NCI-H82 (cell line): ENCODE measurements around the gene S100PBP.
"Not testable (repeated sequence)": the region's sequence is repeated elsewhere in the genome, so short reads cannot be mapped to it uniquely, and the experiment has no call there.

Experiments used
- DNase-seq: peaks from one replicate; lab custom pipeline; 2025; lab: John Stamatoyannopoulos, UW

Gene S100PBP

DNA sequence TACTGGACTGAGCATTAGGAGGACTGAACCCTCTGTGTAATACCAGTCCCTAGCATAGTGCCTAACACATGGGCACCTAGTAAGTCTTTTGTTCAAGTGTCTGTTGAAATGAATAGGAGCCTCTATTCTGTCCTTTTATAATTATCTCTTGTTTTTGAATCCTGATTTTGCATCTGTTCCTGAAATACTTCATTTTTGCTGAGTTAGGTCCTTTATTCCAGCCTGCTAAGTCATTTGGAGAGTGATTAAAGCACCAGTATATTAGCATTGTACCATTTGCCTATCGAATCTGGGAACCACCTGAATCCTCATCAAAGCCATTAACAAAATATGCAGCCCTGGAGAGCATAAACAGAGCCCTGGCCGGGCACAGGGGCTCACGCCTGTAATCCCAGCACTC is 32.6 kb upstream of the S100PBP start:
- DNase-seq = no peak

DNA sequence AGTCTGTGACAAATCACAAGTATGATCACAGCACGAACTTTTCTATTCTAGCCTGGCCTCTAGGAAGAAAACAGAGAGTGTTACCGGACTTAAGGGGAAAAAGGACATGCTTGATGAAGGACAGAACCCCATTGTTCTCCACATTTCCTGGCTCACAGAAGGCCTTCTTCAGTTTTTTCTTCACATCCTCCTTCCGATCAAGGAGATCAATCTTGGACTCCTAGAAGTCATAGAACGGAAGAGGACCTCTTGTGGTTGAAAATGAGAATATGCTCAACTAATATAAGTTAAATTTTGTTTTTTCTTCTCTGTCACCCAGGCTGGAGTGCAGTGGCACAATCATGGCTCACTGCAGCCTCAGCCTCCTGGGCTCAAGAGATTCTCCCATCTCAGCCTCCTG is 30.6 kb upstream of the S100PBP start:
- DNase-seq = peak; percentile 27

DNA sequence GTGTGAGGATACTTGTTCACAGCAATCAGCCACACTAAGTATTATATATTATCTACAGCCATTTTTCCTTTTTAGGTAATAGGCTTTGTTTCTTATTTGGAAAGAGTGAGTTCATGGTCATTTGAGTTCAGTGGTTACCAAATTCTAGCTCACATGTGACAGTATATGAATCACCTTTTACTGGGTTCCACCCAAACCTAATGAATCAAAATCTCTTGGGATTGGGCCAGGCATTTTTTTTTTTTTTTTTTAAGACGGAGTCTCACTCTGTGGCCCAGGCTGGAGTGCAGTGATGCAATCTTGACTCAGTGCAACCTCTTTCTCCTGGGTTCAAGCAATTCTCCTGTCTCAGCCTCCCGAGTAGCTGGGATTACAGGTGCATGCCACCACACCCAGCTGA is 28.1 kb upstream of the S100PBP start:
- not testable (repeated sequence) for DNase-seq

DNA sequence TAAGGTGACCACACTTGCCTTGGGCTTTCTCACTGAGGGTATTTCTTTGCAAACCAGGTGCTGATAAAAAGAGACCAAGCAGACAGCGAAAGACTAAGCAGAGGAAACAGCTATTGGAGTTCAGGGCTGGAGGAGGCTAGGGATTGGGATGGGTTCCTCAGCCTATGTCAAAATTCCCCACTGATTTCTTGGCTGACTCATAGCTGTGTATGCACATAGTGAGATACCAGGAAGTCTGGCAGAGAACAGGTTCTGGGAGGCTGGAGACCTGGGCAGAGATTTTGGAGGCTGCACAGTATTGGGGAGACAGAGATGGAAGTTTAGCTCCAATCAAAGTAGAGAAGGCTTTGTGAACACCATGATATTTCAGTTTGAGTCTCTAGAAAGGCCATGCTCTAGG is 25.6 kb upstream of the S100PBP start:
- DNase-seq = no peak

DNA sequence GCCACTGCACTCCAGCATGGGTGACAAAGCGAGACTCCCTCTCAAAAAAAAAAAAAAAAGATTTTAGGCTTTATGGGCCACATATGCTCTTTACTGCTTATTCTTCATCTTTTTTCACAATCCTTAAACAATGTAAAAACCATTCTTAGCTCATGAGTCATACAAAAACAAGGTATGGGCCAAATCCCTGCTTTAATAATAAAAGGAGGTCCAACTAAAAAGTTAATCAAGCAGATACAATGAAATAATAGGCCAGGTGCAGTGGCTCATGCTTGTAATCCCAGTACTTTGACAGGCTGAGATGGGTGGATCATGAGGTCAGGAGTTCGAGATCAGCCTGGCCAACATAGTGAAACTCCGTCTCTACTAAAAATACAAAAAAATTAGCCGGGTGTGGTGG is 21.7 kb upstream of the S100PBP start:
- DNase-seq = not testable (repeated sequence)

DNA sequence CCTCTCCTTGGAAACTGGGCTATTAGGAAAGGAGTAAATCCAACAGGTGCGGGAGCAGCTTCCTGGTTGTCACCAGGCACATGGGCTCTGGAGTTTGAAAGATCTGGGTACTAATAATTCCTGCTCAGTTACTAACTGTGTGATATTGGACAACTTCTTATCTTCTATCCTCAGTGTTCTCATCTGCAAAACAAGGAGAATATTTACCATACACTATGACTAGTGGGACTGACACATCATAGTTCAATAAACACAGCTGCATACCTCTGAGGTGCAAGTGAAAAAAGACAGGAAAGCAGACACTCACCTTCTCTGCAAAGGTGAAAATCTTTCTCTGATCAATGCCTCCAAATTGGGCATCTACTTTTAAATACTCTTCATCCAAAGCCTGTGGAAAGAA is 20.0 kb upstream of the S100PBP start:
- no peak for DNase-seq

DNA sequence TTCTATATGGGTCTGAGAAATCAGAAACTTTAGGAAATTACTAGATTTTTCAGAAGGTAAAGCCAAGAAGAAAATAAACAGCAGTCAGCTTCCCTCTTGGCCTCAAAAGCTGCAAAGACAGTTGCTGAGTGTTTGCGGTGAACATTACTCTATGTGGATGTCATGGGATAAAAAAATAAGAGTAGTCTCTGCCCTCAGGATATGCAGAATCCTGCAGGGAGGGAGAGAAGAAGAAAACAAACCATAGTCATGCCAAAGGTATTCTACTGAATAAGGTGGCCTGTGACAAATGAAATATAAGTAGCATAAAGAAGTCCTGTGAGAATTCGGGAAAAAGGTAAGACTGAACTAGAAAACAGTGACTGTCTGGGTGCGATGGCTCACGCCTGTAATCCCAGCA is 19.3 kb upstream of the S100PBP start:
- no peak for DNase-seq

DNA sequence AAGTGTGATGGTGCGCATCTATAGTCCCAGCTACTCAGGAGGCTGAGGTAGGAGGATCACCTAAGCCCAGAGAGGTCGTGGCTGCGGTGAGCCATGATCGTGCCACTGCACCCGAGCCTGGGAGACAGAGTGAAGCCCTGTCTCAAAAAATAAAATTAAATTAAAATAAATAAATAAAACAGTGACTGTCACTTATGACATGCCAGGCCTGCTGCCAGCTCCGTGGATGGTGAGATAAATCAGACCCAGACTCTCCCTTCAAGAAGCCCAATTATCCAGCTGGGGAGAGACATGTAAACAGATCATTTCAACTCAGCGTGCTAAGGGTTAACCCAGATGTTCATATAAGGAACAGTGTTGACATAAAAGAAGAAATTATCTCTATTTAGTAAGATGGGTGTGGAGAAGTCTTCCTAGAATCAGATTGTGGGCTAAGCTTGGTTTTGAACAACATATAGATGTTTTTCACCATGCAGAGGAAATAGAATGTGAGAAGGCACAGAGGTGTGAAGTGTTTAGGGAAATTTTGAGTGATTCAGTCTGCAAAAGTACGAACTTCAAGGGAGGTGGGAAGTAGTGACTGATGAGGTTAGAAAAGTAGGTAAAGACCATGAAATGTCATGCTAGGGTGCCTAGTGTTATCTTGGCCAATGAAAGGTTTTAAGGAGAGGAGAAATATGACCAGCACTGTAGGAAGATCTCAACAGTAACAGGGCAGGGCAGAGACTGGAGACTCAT is 18.6 kb upstream of the S100PBP start:
- no peak for DNase-seq

DNA sequence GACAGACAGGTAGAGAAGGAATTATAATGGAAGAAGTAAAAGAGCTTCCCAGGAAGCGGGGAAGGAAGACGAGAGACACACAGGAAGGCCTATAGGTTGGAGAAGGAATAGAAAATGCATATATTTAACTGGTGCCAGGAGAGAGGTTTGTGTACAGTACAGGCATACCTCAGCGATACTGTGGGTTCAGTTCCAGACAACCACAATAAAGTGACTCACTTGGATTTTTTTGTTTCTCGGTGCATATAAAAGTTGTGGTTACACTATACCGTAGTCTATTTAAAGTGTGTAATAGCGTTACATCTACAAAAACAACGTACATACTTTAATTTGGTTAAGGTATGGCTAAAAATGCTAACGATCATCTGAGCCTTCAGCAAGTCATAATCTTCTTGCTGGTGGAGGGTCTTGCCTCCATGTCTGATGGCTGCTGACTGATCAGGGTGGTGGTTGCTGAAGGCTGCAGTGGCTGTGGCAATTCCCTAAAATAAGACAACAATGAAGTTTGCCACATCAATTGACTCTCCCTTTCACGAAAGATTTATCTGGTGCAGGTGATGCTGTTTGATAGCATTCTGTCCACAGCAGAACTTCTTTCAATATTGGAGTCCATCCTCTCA is 16.2 kb upstream of the S100PBP start:
- no peak for DNase-seq

DNA sequence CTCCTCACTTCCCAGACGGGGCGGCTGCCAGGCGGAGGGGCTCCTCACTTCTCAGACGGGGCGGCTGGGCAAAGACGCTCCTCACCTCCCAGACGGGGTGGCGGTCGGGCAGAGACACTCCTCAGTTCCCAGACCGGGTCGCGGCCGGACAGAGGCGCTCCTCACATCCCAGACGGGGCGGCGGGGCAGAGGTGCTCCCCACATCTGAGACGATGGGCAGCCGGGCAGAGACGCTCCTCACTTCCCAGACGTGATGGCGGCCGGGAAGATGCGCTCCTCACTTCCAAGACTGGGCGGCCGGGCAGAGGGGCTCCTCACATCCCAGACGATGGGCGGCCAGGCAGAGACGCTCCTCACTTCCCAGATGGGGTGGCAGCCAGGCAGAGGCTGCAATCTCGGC is 13.0 kb upstream of the S100PBP start:
- not testable (repeated sequence) for DNase-seq

DNA sequence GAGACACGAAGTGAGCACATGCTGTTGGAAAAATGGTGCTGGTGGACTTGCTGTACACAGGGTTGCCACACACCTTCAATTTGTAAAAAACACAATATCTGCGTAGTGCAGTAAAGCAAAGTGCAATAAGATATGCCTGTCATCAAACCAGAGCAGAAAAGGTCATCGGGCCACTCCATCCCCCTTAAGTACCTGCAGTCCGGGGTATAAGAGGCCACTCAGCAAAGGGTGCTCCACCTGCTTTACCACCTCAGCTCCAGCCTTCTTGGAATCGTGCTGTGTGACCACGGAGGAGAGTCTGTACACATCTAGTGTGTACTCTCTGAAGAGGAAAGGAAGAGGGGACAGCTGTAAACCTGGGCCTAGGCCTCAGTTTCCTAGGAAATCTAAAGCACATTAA is 11.2 kb upstream of the S100PBP start:
- DNase-seq = no peak

DNA sequence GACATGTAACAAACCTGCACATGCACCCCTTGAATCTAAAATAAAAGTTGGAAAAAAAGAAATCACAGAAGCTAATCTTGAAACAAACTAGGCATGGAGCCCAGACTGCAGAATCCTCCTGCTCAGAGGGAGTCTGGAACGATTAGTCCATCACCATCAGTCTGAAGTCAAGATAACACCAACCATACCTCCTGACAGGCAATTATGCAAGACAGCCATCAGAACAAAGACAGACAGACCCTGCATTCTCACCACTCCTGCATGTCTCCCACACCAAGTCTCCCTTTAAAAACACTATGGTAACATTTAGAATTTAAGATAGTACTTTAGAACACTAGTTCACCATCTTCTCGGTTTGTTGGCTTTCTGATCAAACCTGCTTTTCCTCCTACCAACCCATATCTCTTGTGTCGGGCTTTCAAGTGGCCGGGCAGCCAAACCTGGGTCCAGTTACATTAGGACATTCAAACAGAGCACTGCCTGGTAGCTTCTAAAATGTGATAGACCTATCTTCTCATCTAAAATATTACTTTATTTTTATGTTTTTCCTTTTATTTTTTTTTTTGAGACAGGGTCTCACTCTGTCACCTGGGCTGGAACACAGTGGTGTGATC is 10.4 kb upstream of the S100PBP start:
- DNase-seq = no peak

DNA sequence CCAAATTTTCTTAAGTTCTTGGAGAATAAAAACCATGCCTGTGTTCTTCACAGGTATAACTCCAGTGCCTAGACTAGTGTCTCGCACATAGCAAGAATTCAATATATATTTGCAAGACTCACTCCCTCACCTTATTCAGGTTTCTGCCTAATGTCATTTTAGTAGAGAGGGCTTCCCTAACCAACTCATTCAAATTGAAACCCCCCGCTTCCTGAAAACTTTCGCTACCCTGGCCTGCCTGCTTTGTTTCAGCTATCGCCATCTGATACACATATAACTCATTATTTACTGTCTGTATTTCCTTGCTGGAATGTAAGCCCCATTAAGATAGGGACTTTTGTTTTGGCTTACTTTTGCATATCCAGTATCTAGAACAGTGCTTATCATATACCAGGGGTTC is 8.9 kb upstream of the S100PBP start:
- no peak for DNase-seq

DNA sequence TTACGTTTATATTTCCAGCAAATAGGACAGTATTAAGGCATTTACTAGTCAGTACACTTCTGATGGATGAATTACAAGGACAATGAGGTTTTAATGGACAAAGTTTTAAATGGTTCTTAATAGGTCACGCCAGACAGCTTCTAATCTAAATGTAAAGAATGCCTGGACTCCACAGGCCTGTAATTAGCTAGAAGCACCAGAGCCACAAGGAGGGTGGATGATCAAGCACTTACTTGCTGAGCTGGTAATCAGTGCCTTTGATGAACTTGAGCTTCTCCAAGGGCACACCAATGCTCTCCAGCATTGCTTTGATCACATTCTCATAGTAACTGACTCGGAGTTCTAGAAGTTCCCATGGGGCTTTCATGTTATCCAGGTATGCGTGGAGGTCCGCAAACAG is 7.1 kb upstream of the S100PBP start:
- no peak for DNase-seq

DNA sequence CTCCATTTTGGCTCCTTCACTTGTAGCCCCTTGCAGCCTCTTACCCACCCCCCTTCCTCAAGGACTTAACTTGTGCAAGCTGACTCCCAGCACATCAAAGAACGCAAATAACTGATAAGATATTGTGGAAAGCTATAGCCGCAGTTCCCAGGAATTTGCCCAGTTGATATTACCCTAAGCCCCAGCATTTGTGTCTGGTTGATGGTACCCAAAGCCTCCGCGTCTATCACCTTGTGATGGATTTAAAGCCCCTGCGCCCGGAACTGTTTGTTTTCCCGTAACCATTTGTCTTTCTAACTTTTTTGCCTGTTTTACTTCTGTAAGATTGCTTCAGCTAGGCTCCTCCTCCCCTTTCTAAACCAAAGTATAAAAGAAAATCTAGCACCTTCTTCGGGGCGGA is 6.2 kb upstream of the S100PBP start:
- no peak for DNase-seq

DNA sequence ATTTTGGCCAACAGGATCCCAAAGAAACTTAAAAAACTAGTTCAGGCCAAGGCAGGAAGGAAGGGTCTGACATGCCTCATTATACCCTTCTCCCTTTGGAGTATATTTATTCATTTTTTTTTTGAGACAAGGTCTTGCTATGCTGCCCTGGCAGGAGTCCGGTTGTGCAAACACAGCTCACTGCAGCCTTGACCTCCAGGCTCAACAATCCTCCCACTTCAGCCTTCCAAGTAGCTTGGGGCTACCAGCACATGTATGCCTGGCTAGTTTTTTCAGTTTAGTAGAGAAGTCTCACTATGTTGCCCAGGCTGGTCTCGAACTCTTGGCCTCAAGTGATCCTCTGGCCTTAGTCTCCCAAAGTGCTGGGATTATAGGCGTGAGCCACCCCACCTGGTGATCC is 5.5 kb upstream of the S100PBP start:
- no peak for DNase-seq

DNA sequence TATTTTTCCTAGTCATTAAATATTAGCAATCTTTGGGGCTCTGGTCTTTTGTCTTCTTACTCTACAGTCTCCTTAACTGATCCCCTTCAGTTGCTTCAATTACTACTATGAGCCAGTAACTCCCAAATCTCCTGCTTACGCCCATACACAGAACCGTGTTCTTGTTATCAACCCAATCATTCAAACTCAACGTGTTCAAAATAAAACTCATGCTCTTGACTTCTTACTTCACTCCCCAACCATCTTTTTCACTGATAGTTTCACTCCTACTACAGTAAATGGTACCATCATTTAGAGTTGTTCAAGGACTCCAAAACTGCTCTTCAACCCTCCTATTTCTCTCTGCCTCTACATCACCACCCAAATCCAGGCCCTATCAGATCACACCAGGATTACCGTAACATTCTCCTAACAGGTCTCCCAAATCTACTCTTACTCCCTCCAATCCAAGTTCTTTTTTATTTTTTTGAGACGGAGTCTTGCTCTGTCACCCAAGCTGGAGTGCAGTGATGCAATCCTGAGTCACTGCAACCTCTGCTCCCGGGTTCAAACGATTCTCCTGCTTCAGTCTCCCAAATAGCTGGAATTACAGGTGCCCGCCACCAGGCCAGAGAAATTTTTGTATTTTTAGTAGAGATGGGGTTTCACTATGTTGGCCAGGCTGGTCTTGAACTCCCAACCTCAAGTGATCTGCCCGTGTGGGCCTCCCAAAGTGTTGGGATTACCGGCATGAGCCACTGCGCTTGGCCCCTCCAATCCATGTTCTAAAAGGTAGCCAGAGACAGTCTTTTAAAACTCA is 3.3 kb upstream of the S100PBP start:
- DNase-seq = no peak

DNA sequence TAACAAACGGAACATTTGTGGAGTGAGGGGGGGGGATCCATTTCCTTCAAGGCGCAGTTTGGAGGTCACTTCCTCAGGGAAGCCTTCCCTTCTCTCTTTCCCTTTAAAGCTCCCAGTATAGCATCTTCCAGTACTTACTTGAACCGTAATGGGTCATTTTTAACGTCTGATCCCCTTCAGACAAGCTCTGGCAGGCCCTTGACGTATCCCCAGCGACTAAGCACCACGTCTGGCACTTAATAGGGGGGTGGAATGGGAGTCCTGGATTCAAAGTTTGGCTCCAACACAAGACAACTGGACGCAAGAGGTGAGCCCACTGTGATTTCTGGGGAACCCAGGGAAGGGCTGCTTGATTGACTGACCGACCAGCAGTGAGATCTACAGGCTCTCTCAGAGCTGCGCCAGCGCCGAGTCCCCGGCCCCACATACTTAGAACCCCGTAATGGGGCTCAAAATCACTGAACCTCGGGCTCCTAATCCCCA is 736 bp upstream of the S100PBP start:
- peak; percentile 63 for DNase-seq

DNA sequence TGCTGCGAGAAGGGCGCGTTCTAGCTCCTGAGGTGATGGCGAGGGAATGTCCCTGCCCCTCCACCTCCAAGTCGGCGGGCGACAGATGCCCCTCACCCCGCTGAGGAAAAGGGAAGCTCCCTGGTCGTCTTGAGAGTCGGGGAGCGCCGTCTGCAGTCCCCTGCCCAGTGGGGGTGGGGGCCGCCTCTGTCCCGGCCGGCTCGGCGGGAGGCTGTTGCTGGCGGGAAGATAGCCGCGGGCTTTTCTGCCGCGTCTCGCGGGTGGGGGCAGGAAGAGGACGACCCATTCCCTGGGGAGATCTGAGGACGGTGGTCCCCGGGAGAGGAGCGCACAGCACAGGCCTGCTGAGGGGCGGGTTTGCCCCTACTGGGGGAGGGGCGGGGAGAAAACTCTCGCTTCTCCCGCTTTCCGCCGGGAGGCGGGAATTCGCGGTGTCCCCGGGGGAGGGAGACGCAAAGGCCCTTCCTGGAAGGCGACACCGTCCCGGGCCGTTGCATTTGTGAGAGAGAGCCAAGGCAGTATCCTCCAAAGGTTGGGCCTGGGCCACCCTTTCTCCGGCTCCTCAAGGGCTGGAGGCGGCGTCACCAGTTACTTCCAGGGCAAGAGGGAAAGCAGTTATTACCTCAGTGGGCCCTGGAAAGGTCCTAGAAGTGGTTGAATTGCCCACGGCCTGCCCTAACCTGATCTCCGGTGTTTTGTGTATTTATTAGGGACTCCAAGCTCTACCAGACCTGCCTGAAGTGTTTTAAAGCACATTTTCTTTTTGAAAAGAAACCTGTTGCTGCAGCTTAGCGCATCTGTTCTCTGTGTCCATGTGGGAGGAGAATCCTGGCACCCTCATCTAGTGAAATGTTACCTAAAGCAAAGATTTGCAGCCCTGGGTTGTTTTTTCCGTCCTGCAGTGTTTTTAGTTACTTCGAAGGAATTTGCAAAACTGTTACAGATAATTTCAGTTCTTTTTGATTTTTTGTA is 648 bp downstream of the S100PBP start:
- DNase-seq = peak; percentile 90

DNA sequence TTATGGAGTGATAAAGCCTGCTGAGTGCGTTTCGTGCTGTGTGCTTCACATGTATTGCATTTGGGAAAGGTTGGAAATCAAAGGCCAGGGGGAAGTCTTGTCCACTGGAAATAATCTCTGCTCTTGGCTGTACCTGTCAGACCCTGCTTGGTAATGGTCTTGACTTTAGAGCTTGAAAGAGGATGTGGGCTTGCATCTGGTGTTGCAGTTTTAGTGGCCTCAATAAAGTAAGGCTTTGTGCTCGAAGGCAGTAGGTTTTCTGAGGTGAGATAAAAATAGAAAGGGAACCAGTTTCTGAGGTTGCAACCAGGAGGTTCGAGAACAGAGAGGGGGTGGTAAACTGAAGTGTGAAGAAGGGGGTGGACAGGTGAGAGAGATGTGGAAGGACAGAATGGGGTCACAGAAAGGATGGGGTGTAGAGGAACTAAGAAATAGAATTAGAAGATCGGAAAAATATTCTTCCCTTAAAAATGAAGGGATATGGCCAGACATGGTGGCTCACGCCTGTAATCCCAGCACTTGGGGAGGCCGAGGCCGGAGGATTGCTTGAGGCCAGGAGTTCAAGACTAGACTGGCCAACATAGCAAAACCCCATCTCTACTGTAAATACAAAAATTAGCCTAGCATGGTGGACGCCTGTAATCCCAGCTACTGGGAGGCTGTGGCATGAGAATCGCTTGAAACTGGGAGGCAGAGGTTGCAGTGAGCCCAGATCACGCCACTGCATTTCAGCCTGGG is 1.5 kb downstream of the S100PBP start:
- peak; percentile 51 for DNase-seq

DNA sequence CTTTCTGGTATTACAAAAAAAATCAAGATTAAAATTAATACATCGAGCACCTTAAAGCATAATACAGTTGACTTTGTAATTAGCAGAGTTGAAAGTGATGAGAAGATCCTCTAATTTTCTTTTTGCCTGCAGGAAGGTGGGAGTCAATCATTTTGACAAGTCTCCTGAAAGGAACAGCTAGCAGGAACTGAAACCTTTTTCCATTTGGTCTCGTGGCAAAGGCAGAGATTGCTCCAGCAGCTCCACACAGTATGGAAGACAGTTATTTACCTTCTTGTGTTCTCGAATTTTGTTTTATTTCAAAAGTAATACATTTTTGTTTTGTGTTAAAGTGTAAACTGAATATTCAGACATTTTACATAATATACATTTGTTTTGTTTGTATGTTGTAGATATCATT is 7.7 kb downstream of the S100PBP start:
- DNase-seq = no peak
